Measurements from ENCODE around the gene HMGCL.

The HMGCL gene

DNA sequence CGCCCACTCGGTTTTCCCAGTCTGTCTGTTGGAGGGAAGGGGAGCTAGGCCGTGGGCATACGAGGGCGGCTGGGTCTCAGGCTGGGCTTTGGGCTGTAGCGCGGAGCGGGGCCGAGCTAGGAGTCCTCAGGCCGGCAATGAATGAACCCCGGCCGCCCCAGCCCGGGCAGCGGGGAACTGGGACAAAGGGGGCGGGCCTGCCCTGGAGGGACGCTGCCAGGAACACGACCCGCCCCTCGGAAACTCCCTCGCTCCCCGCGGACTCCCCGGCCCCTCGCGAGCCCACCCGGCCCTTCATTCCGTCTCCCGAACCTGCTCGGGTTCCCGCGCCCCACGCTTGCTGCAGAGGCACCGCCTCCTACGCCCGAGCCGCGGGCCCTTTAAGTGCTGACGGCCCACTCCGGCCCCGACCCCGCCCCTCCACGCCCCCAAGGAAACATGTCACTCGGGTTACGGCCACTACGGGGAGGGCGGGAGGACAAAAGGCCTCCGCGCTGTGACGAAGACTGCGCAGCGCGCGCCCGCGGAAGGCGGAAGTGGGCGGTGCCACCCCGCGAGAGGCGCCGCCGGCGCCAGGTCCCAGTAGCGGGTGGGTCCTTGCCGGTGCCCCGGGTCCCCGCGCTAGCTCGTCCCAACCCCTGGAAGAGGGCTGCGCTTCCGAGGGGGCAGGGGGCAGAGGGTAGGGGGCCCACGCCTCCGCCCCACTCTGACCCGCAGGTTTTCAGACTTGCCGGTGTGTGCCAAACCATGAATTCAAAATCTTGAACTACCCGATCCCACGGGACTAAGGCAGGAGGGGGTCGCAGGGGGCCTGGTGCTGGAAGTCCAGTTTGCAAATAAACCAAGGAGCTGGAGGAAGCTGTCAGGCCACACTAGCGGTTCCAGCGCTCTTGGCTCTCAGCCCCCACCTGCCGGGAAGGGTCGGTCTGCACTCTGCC is 24.6 kb downstream of the HMGCL start, which contains the start of gene GALE:
TSS of gene GALE (minus strand) at position 355 of the 938 bp plus-strand sequence. CDS start 1,747 bp downstream, outside the sequence.
- TF ChIP-seq, protein P1, sequence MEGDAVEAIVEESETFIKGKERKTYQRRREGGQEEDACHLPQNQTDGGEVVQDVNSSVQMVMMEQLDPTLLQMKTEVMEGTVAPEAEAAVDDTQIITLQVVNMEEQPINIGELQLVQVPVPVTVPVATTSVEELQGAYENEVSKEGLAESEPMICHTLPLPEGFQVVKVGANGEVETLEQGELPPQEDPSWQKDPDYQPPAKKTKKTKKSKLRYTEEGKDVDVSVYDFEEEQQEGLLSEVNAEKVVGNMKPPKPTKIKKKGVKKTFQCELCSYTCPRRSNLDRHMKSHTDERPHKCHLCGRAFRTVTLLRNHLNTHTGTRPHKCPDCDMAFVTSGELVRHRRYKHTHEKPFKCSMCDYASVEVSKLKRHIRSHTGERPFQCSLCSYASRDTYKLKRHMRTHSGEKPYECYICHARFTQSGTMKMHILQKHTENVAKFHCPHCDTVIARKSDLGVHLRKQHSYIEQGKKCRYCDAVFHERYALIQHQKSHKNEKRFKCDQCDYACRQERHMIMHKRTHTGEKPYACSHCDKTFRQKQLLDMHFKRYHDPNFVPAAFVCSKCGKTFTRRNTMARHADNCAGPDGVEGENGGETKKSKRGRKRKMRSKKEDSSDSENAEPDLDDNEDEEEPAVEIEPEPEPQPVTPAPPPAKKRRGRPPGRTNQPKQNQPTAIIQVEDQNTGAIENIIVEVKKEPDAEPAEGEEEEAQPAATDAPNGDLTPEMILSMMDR (IDR thresholded peaks at IDR 0.05; ENCODE audit: low read depth, low read length), result no peak
- no peak for TF ChIP-seq EZH2phosphoT487 (IDR thresholded peaks at IDR 0.05; ENCODE audit: low read depth)
- Histone ChIP-seq H3K36me3 (replicated peaks; ENCODE audit: low read depth, low read length) (no peaks in the 10 kb centered on the region), H3K9ac (ENCODE audit: low read length) (peak within 1 kb of the TSS; percentile 75), H3K4me1 (ENCODE audit: low read length) (peaks cover 8% of the 10 kb centered on the region), H3K27me3 (ENCODE audit: low read depth, low read length) (no peaks in the 10 kb centered on the region), H2AFZ (ENCODE audit: low read depth, low read length) (no peak within 1 kb of the TSS), H3K4me2 (ENCODE audit: low read length) (peak within 1 kb of the TSS; percentile 90), H3K79me2 (ENCODE audit: low read length) (peaks cover 7% of the 10 kb centered on the region; the same call in 1 of the 2 replicates), H3K9me3 (ENCODE audit: insufficient read depth, low read length) (no peaks in the 10 kb centered on the region), H3K27ac (ENCODE audit: low read length) (peak within 1 kb of the TSS; percentile 7), H4K20me1 (ENCODE audit: insufficient read depth, low read length) (no peaks in the 10 kb centered on the region), H3K4me3 (ENCODE audit: low read length) (peak within 1 kb of the TSS; percentile 96)

DNA sequence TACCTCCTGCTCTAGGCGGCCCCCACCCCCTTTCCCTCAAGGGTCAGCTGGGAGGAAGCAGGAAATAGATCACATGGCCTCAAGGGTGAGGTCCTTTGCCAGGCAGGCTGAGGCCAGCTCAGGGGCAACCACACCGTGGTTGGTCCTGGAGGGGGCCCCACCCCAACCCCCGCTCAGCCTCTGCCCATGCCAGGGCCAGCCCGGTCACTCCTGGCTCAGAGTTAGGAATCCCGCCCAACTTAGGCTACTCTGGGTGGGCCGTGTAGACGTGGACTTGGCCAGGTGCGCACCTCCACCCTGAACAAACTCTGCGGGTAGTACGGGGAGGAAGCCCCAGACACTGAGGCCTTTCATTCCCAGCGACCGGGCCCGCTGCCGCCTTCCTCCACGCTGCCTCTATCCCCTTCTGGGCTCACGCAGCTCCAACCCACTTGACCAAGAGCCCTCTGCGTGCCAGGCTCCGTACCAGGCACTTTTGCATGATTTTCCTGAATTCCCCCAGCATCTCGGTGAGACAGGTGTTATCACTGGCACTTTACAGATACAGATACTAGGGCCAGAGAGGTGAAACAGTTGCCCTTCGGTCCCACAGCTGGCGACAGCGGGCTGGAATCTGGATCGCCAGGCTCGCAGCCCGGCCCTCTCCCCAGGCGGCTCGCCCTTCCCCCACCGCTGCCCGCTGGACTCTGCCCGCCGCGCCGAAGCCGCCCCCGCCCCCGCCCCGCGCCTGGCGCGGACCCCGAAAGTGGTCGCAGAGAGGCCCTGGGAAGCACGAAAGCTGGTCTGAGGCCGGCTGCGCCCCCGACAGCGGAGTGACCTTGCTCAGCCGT is 25.4 kb downstream of the HMGCL start:
- TF ChIP-seq EZH2phosphoT487 (IDR thresholded peaks at IDR 0.05; ENCODE audit: low read depth), result no peak
- TF ChIP-seq, protein P1 (IDR thresholded peaks at IDR 0.05; ENCODE audit: low read depth, low read length), result no peak
- Histone ChIP-seq H3K9ac (ENCODE audit: low read length) (peak overlapping the region; percentile 72), H3K27ac (ENCODE audit: low read length) (peak overlapping the region; percentile 7), H3K4me1 (ENCODE audit: low read length) (peaks cover 8% of the 10 kb centered on the region), H3K9me3 (ENCODE audit: insufficient read depth, low read length) (no peaks in the 10 kb centered on the region), H4K20me1 (ENCODE audit: insufficient read depth, low read length) (no peaks in the 10 kb centered on the region), H3K27me3 (ENCODE audit: low read depth, low read length) (no peaks in the 10 kb centered on the region), H3K4me3 (ENCODE audit: low read length) (peak overlapping the region; percentile 96), H3K79me2 (ENCODE audit: low read length) (peaks cover 7% of the 10 kb centered on the region; the same call in 1 of the 2 replicates), H3K4me2 (ENCODE audit: low read length) (peak overlapping the region; percentile 90), H3K36me3 (replicated peaks; ENCODE audit: low read depth, low read length) (no peaks in the 10 kb centered on the region), H2AFZ (ENCODE audit: low read depth, low read length) (no peak overlapping the region)

DNA sequence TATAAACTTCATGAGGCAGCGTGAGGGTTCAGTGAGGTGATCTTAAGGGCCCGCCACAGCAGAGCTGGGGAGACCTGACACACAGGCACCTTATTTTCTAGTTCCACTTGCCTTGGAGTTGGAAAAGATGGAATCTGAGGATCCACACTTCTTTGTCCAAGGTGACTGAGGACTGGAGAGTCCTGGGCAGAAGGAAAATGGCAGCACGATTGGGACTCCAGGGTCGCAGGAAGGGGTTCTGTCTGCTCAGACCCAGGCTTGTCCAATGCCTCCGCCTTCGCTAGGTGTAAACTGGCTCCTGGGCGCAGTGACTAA is 26.0 kb downstream of the HMGCL start:
- peak overlapping the region; percentile 96 for H3K4me3 ChIP-seq (ENCODE audit: low read length)
- peaks cover 8% of the 10 kb centered on the region for H3K4me1 ChIP-seq (ENCODE audit: low read length)
- H3K27me3 ChIP-seq (ENCODE audit: low read depth, low read length), result no peaks in the 10 kb centered on the region
- H3K79me2 ChIP-seq (ENCODE audit: low read length), result peaks cover 7% of the 10 kb centered on the region; the same call in 1 of the 2 replicates
- H3K27ac ChIP-seq (ENCODE audit: low read length), result no peak overlapping the region
- H4K20me1 ChIP-seq (ENCODE audit: insufficient read depth, low read length), result no peaks in the 10 kb centered on the region
- no peaks in the 10 kb centered on the region for H3K36me3 ChIP-seq (replicated peaks; ENCODE audit: low read depth, low read length)
- H3K4me2 ChIP-seq (ENCODE audit: low read length), result peak overlapping the region; percentile 90
- H2AFZ ChIP-seq (ENCODE audit: low read depth, low read length), result no peak overlapping the region
- no peak for TF ChIP-seq EZH2phosphoT487 (IDR thresholded peaks at IDR 0.05; ENCODE audit: low read depth)
- H3K9me3 ChIP-seq (ENCODE audit: insufficient read depth, low read length), result no peaks in the 10 kb centered on the region
- no peak overlapping the region for H3K9ac ChIP-seq (ENCODE audit: low read length)

DNA sequence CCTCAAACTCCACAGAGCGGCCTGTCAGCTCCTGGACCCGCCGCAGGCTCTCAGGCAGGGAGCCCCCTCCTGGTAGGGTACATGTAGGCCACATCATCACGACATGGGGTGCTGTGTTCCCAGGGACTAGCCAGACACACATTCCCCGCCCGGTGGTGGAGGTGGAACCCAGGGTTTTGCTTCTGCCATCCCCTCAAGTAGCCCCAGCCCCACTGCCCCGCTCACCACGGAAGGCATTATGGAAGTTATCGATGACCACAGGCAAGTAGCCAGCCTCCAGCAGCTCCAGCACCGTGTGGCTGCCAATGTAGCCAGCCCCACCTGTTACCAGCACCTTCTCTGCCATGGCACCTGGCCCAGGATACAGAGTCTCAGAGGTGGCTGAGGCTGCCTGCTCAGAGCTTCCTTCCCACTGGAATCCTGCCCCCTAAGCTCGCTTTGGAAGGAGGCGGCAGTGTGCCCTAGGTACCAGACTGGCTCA is 26.5 kb downstream of the HMGCL start:
- H3K9me3 ChIP-seq (ENCODE audit: insufficient read depth, low read length), result no peaks in the 10 kb centered on the region
- no peaks in the 10 kb centered on the region for H3K36me3 ChIP-seq (replicated peaks; ENCODE audit: low read depth, low read length)
- H3K4me2 ChIP-seq (ENCODE audit: low read length), result no peak overlapping the region
- no peak overlapping the region for H3K4me3 ChIP-seq (ENCODE audit: low read length)
- H4K20me1 ChIP-seq (ENCODE audit: insufficient read depth, low read length), result no peaks in the 10 kb centered on the region
- peaks cover 7% of the 10 kb centered on the region; the same call in 1 of the 2 replicates for H3K79me2 ChIP-seq (ENCODE audit: low read length)
- TF ChIP-seq EZH2phosphoT487 (IDR thresholded peaks at IDR 0.05; ENCODE audit: low read depth), result no peak
- TF ChIP-seq, protein P1 (IDR thresholded peaks at IDR 0.05; ENCODE audit: low read depth, low read length), result no peak
- H3K9ac ChIP-seq (ENCODE audit: low read length), result no peak overlapping the region
- no peaks in the 10 kb centered on the region for H3K27me3 ChIP-seq (ENCODE audit: low read depth, low read length)
- H3K27ac ChIP-seq (ENCODE audit: low read length), result no peak overlapping the region
- peaks cover 8% of the 10 kb centered on the region for H3K4me1 ChIP-seq (ENCODE audit: low read length)
- no peak overlapping the region for H2AFZ ChIP-seq (ENCODE audit: low read depth, low read length)
